ENCODE results near the gene PRB4.
"Not testable (repeated sequence)": the region's sequence is repeated elsewhere in the genome, so short reads cannot be mapped to it uniquely, and the experiment has no call there.

The PRB4 gene

GRCh38 chr12:11310336-11310735, at the start of gene PRB4:
Gene PRB4, minus strand, starts transcription at chr12:11310436. Its CDS starts 38 bp downstream, at chr12:11310398.
- DNase-seq: no peak
- no peaks in the 10 kb centered on the region for H3K79me2 ChIP-seq (ENCODE audit: insufficient read depth, low read length)
- H3K9me3 ChIP-seq (ENCODE audit: insufficient read depth, low read length, severe bottlenecking): no peaks in the 10 kb centered on the region
- H4K20me1 ChIP-seq (ENCODE audit: insufficient read depth, low read length): no peaks in the 10 kb centered on the region
- H3K9ac ChIP-seq (ENCODE audit: low read depth, low read length): no peak within 1 kb of the TSS
- no peak for ATAC-seq (ENCODE audit: insufficient read depth, low read depth)
- no peaks in the 10 kb centered on the region for H3K36me3 ChIP-seq (ENCODE audit: insufficient read depth, low read length)
- no peaks in the 10 kb centered on the region for H3K27me3 ChIP-seq (ENCODE audit: insufficient read depth, low read length, poor library complexity)
- H3K4me3 ChIP-seq (ENCODE audit: low read depth in 1 of 2, low read length in 2 of 2): no peak within 1 kb of the TSS
- H3K27ac ChIP-seq (ENCODE audit: low read length): no peak within 1 kb of the TSS
- TF ChIP-seq EZH2 (IDR thresholded peaks at IDR 0.05; ENCODE audit: borderline replicate concordance, low read depth, low read length, severe bottlenecking): no peak
- TF ChIP-seq, protein P1, sequence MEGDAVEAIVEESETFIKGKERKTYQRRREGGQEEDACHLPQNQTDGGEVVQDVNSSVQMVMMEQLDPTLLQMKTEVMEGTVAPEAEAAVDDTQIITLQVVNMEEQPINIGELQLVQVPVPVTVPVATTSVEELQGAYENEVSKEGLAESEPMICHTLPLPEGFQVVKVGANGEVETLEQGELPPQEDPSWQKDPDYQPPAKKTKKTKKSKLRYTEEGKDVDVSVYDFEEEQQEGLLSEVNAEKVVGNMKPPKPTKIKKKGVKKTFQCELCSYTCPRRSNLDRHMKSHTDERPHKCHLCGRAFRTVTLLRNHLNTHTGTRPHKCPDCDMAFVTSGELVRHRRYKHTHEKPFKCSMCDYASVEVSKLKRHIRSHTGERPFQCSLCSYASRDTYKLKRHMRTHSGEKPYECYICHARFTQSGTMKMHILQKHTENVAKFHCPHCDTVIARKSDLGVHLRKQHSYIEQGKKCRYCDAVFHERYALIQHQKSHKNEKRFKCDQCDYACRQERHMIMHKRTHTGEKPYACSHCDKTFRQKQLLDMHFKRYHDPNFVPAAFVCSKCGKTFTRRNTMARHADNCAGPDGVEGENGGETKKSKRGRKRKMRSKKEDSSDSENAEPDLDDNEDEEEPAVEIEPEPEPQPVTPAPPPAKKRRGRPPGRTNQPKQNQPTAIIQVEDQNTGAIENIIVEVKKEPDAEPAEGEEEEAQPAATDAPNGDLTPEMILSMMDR (IDR thresholded peaks at IDR 0.05; ENCODE audit: borderline replicate concordance, extremely low read depth, low read length, poor library complexity, severe bottlenecking): no peak
- no peak within 1 kb of the TSS for H2AFZ ChIP-seq (ENCODE audit: low read depth, low read length)
- no peak within 1 kb of the TSS for H3K4me2 ChIP-seq (ENCODE audit: insufficient read depth, low read length)
- H3K4me1 ChIP-seq (ENCODE audit: insufficient read depth, low read length): no peaks in the 10 kb centered on the region

DNA sequence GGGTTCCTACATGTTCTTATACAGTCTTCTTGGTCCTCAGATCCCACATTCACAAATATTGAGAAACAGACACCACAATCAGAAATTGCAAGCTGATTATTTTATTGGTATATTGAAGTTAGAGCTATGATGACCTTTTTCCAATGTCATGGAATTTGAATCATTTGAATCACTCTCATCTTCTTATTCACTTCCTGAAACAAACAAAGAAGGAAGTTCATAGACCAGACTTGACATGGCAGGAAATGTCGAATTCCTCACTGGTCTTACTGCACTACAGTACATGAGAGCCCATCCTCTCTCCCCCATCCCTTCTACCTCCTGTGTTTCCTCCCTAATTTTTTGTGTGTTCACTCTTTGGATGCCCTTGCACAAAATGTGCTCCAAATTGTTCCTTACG, 41.5 kb upstream of the PRB4 start:
- H3K27ac ChIP-seq (ENCODE audit: low read length): not testable (repeated sequence)

GRCh38 chr12:11348439-11348838, 38.2 kb upstream of the PRB4 start:
- no peaks in the 10 kb centered on the region for H3K79me2 ChIP-seq (ENCODE audit: insufficient read depth, low read length)
- H4K20me1 ChIP-seq (ENCODE audit: insufficient read depth, low read length): no peaks in the 10 kb centered on the region
- no peak for DNase-seq
- H2AFZ ChIP-seq (ENCODE audit: low read depth, low read length): no peak overlapping the region
- H3K4me2 ChIP-seq (ENCODE audit: insufficient read depth, low read length): no peak overlapping the region
- no peak overlapping the region for H3K9ac ChIP-seq (ENCODE audit: low read depth, low read length)
- H3K36me3 ChIP-seq (ENCODE audit: insufficient read depth, low read length): no peaks in the 10 kb centered on the region
- H3K9me3 ChIP-seq (ENCODE audit: insufficient read depth, low read length, severe bottlenecking): no peaks in the 10 kb centered on the region
- TF ChIP-seq, protein P1 (IDR thresholded peaks at IDR 0.05; ENCODE audit: borderline replicate concordance, extremely low read depth, low read length, poor library complexity, severe bottlenecking): no peak
- H3K27me3 ChIP-seq (ENCODE audit: insufficient read depth, low read length, poor library complexity): peaks cover 6% of the 10 kb centered on the region
- no peak overlapping the region for H3K4me3 ChIP-seq (ENCODE audit: low read depth in 1 of 2, low read length in 2 of 2)
- no peak overlapping the region for H3K27ac ChIP-seq (ENCODE audit: low read length)
- no peaks in the 10 kb centered on the region for H3K4me1 ChIP-seq (ENCODE audit: insufficient read depth, low read length)
- no peak for ATAC-seq (ENCODE audit: insufficient read depth, low read depth)

More for the DNA sequence above, 41.5 kb upstream of the PRB4 start:
- H3K36me3 ChIP-seq (ENCODE audit: insufficient read depth, low read length); DNase-seq; H4K20me1 ChIP-seq (ENCODE audit: insufficient read depth, low read length); H3K4me1 ChIP-seq (ENCODE audit: insufficient read depth, low read length); H3K4me2 ChIP-seq (ENCODE audit: insufficient read depth, low read length); H3K9me3 ChIP-seq (ENCODE audit: insufficient read depth, low read length, severe bottlenecking); H2AFZ ChIP-seq (ENCODE audit: low read depth, low read length); H3K9ac ChIP-seq (ENCODE audit: low read depth, low read length); H3K4me3 ChIP-seq (ENCODE audit: low read depth in 1 of 2, low read length in 2 of 2); ATAC-seq (ENCODE audit: insufficient read depth, low read depth); H3K79me2 ChIP-seq (ENCODE audit: insufficient read depth, low read length): not testable (repeated sequence)
- peaks cover 11% of the 10 kb centered on the region for H3K27me3 ChIP-seq (ENCODE audit: insufficient read depth, low read length, poor library complexity)

DNA sequence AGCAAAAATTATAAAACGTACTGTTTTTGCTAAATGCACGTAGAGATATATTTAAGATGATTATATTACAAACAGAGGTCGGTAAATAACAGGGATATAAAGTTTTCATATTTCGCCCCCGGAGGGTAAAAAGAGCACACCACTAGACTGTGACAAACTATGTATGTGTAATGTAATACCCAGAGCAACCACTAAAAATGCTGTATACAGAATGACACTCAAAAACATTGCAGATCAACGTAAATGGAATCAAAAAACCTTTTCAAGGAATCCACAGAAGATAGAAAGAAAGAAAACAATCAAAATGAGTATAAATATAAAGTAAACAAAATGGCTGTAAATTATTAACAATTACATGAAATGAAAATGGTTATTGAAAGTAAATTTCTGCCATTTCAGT, 37.6 kb upstream of the PRB4 start:
- no peaks in the 10 kb centered on the region for H3K9me3 ChIP-seq (ENCODE audit: insufficient read depth, low read length, severe bottlenecking)
- no peak overlapping the region for H3K9ac ChIP-seq (ENCODE audit: low read depth, low read length)
- H3K4me3 ChIP-seq (ENCODE audit: low read depth in 1 of 2, low read length in 2 of 2): no peak overlapping the region
- ATAC-seq (ENCODE audit: insufficient read depth, low read depth): peak; percentile 73
- H3K27me3 ChIP-seq (ENCODE audit: insufficient read depth, low read length, poor library complexity): peaks cover 5% of the 10 kb centered on the region
- H3K27ac ChIP-seq (ENCODE audit: low read length): no peak overlapping the region
- H2AFZ ChIP-seq (ENCODE audit: low read depth, low read length): no peak overlapping the region
- H3K79me2 ChIP-seq (ENCODE audit: insufficient read depth, low read length): no peaks in the 10 kb centered on the region
- H3K4me1 ChIP-seq (ENCODE audit: insufficient read depth, low read length): no peaks in the 10 kb centered on the region
- no peak overlapping the region for H3K4me2 ChIP-seq (ENCODE audit: insufficient read depth, low read length)
- no peak for DNase-seq
- no peaks in the 10 kb centered on the region for H4K20me1 ChIP-seq (ENCODE audit: insufficient read depth, low read length)
- TF ChIP-seq, protein P1 (IDR thresholded peaks at IDR 0.05; ENCODE audit: borderline replicate concordance, extremely low read depth, low read length, poor library complexity, severe bottlenecking): peak; percentile 45
- TF ChIP-seq EZH2 (IDR thresholded peaks at IDR 0.05; ENCODE audit: borderline replicate concordance, low read depth, low read length, severe bottlenecking): no peak
- H3K36me3 ChIP-seq (ENCODE audit: insufficient read depth, low read length): no peaks in the 10 kb centered on the region
